Fibroblast of the aortic adventitia (primary cell): ENCODE data around the gene NELL1. TPM values are rescaled to one million over a fixed set of nuclear protein-coding genes. Genes with fewer than 3 reads are reported as not detected.

Experiments used
- DNase-seq: peaks from one replicate; pipeline ENCODE4 v3.0.0-alpha.2; 2010; ENCODE audit warnings: low read depth
- H3K4me3 ChIP-seq: 2 replicates; pipeline ENCODE4 v1.5.1; 2011; ENCODE audit warnings: low read depth, mild to moderate bottlenecking, control low read depth, low read length, moderate library complexity
- total RNA-seq: library from RNA; depleted of rRNA; stranded (reverse); fragments of >200 nt; gene quantifications from 2 replicates; pipeline ENCODE4 v1.2.3, GENCODE V29; 2012; ENCODE audit warnings: low replicate concordance
- TF ChIP-seq, protein P1 (sequence below): IDR thresholded peaks from 2 replicates; pipeline ENCODE4 v1.5.1; 2011; ENCODE audit warnings: mild to moderate bottlenecking, low read length, control low read depth, inconsistent platforms; ENCODE audit not compliant: insufficient read depth

The NELL1 gene
- total RNA-seq, 1 donor, result not detected

DNA sequence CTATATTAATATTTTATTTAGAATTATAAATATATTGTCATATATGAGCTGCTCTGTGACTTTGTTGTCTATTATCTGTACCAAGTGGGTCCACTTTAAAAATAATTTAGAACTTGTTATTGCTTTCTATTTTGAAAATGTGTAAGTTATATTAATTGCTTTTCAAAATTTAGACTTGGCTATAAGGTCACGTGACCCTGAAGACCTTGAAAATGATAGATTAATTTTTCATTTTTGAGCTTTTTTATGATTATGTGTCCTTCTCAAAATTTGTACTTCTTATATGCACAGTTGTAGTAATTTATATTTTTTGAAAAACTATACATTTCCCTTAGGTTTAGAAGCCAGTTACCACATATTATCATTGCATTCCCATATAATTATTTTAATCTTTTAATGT, 826.5 kb downstream of the NELL1 start:
- TF ChIP-seq, protein P1, sequence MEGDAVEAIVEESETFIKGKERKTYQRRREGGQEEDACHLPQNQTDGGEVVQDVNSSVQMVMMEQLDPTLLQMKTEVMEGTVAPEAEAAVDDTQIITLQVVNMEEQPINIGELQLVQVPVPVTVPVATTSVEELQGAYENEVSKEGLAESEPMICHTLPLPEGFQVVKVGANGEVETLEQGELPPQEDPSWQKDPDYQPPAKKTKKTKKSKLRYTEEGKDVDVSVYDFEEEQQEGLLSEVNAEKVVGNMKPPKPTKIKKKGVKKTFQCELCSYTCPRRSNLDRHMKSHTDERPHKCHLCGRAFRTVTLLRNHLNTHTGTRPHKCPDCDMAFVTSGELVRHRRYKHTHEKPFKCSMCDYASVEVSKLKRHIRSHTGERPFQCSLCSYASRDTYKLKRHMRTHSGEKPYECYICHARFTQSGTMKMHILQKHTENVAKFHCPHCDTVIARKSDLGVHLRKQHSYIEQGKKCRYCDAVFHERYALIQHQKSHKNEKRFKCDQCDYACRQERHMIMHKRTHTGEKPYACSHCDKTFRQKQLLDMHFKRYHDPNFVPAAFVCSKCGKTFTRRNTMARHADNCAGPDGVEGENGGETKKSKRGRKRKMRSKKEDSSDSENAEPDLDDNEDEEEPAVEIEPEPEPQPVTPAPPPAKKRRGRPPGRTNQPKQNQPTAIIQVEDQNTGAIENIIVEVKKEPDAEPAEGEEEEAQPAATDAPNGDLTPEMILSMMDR, result no peak
- H3K4me3 ChIP-seq, result no peak overlapping the region
- no peak for DNase-seq

DNA sequence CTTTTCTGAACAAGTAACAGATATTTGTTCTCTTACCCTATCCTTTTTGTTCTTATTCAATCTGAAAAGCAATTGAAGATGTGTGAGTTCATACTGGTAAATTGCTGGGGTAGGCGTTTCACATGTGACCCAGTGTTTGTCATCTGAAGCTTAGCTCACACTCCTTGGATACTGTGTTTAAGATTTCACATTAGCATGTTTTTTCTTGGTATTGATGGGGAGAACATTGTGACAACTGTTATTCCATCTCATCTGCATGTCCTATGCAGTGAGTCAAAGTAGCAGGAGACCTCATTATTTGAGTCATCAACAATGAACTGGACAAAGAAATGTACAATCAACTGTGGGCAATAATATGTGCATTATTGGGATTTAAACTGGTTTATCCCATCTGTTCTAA, 831.9 kb downstream of the NELL1 start:
- TF ChIP-seq, protein P1, result no peak
- H3K4me3 ChIP-seq, result no peak overlapping the region
- DNase-seq, result no peak

DNA sequence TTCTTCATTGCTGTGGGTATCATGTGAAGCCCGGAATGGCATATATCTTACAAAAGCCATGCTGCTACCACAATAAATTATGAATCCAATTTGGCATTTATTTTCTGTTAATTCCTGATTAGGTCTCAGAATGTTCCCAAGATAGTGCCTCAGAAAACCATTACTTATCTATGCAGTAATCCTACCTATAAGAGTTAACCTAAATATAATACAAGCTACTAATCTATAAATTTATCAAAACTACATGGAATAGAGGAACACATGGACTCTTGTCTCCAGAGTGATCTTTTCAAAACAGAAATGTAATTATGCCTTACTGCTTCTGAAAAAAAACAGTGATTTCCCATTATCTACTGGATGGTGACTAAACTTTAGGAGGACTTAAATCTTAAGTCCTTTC, 835.7 kb downstream of the NELL1 start:
- TF ChIP-seq, protein P1, result no peak
- DNase-seq, result no peak
- H3K4me3 ChIP-seq, result no peak overlapping the region

DNA sequence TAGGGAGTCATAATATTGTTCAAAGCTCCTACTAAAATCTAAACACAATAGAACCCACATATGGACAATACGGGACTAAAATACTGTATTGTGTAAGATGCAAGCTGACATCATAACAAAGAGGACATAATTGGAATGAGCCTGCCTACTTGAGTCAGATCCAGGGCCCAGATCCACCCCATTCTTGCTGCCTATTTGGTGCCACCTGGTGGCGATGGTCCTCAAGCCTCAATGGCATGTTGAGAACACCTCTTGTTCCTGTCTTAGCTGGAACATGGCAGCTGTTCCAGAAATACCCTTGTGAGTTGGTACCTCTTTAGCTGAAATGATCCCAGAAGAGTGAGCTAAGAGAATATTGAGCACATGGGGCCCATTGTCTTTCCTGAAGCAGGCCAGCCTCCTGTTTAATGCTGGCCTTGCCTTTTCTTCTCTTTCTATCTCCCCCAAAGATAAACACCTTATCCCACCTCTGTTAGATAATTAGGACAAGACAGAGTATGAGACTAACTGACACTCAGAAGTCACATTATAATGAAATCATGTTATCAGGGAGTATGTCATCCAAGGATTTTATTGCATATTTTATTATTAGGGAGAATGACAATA, 842.6 kb downstream of the NELL1 start:
- H3K4me3 ChIP-seq, result no peak overlapping the region
- peak; percentile 5 for DNase-seq
- TF ChIP-seq, protein P1, result peak; percentile 9

DNA sequence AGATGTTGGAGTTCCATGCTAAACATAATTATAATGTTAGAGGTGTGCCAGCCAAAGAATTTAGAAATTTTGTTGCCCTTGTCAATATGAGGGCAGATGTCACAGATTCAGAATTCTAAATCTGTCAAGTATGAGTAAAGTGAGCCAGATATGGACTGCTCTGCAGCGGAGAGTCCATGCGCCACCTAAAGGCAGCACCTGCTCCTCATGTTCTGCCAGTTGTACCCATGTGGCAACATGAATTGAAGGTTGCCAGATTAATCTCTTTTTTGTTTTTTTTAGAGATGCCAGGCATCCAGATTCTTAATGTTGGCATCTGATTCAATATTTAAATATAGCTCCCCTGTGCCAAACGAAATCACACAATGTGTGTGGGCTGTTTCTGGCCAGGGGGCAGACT, 844.9 kb downstream of the NELL1 start:
- no peak for DNase-seq
- TF ChIP-seq, protein P1, result no peak

DNA sequence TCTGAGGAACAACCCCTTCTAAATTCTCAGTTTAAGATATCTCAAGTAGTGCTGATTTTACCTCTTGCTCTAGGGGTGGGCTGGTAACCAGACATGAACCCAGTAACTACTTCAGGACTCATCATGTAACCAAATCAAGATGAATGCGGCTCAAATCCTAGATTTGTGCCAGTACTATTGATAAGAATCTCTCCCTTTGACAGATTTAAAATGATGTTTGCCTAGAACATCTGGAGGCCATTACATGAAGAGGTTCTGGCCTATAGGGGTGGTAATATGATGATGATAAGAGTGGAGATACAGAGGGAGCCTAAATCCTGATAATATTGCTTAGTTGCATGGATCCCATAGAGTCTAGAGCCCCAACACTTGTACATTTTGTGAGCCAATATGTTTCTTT, 850.9 kb downstream of the NELL1 start:
- TF ChIP-seq, protein P1, result no peak
- DNase-seq, result no peak
- H3K4me3 ChIP-seq, result no peak overlapping the region

More for the DNA sequence above, 844.9 kb downstream of the NELL1 start:
- H3K4me3 ChIP-seq, result no peak overlapping the region

DNA sequence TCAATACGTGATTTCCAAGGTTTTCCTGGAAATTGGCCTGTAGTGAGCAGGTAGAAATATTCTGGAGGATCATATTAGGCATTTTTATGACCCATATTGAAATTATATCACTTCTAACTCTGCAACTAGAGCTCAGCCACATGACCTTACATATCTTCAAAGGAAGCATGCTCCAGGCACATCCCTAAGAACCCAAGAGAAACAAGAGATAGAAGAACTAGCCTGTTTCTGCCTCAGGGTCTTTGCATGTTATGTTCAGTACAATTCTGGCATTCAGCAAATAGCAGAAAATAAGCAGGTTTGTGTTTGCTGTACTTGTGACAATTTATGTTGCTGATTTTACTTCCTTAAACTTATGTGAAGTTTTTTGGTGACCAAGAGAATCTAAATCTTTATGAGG, 859.8 kb downstream of the NELL1 start:
- no peak for DNase-seq
- TF ChIP-seq, protein P1, result no peak
- no peak overlapping the region for H3K4me3 ChIP-seq
